SH-SY5Y (cell line): ENCODE results near the gene PTPRD.

Experiments used
- GATA2 ChIP-seq: IDR thresholded peaks from 2 replicates; pipeline ENCODE4 v1.6.1; 2011; ENCODE audit warnings: mild to moderate bottlenecking, low read depth, low read length
- GATA3 ChIP-seq: IDR thresholded peaks from 2 replicates; pipeline ENCODE4 v1.6.1; 2011; ENCODE audit warnings: low read depth, mild to moderate bottlenecking, low read length, moderate library complexity

- TF ChIP-seq GATA3 (no peak), GATA2 (no peak)
These were observed 586.3 kb downstream of the PTPRD start for GRCh38 chr9:10026443-10026984.
